Measurements from ENCODE around the gene USP48.
"Not testable (repeated sequence)": the region's sequence is repeated elsewhere in the genome, so short reads cannot be mapped to it uniquely, and the experiment has no call there.

USP48 gene

GRCh38 chr1:21770602-21771001 lies 12.3 kb downstream of the USP48 start:
- not testable (repeated sequence) for DNase-seq

DNA sequence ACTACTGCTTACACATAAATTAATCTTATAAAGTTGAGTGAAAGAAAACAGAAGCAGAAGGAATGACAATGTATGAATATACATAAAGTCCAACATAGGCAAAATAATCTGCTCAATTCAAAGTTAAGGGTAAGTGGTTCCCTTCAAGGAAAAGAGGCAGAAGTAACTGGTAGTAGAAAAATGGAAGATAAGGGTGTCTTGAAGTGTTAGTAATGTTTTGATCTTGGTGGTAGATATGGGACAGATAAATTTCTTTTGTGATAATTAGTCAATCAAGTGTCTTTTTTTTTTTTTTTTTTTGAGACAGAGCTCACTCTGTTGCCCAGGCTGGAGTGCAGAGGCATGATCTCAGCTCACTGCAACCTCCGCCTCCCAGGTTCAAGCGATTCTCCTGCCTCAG lies 12.7 kb downstream of the USP48 start:
- DNase-seq: no peak

GRCh38 chr1:21767106-21767505 lies 15.8 kb downstream of the USP48 start:
- not testable (repeated sequence) for DNase-seq

GRCh38 chr1:21766210-21766609 lies 16.7 kb downstream of the USP48 start:
- DNase-seq: no peak

DNA sequence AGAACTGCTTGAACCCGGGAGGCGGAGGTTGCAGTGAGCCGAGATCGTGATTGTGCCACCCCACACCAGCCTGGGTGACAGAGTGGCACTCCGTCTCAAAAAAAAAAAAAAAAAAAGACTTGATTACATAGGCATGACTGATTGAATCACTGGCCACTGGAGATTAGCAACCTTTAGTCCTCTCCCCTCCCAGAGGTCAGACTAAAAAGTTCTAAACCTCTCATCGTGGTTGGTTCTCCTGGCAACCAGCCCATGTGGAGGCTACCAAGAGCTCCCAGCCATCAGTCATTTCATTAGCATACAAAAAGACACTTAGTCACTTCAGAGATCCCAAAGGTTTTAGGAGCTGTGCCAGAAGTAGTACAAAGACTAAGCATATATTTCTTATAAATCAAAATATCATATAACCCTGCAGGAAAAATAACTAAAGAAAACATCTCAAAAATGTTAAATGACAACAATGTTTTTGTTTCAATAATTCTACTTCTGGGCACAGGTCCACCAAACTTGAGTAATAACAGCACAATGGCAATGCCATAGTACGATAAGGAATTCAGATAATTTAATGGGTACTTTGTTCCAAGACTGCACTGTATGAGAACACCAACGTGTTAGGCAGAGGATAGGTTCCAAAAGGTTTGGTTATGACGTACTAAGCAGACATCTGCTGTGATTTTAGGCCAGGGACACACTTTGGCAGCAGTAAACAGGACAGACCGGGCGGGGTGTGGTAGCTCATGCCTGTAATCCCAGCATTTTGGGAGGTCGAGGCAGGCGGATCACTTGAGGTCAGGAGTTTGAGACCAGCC lies 18.1 kb downstream of the USP48 start:
- no peak for DNase-seq

DNA sequence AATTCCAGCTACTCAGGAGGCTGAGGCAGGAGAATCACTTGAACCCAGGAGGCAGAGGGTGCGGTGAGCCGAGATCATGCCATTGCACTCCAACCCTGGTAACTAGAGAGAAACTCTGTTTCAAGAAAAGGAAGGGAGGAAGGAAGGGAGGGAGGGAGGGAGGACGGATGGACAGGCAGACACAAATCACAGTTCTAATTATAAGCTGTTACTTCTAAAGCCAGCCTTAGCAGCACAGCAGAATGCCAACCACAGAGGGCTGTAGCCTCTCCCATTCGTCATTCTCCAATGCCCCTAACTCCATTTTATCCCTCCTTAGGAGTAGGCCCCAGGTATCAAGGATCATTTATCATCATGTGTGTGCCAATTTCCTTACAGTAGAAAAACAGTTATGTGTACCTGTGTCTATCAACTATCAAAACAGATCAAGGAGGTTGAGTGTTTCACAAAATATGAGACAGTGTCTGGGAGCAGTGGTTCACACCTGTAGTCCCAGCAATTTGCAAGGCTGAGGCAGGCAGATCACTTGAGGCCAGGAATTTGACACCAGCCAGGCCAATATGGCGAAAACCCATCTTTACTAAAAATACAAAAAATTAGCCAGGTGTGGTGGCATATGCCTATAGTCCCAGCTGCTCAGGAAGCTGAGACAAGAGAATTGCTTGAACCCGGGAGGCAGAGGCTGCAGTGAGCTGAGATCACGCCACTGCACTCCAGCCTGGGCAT lies 19.1 kb downstream of the USP48 start:
- no peak for DNase-seq

- DNase-seq: no peak
These were observed 19.7 kb downstream of the USP48 start for GRCh38 chr1:21763236-21763635.

- DNase-seq: no peak
These were observed 20.9 kb downstream of the USP48 start for GRCh38 chr1:21762022-21762404.

DNA sequence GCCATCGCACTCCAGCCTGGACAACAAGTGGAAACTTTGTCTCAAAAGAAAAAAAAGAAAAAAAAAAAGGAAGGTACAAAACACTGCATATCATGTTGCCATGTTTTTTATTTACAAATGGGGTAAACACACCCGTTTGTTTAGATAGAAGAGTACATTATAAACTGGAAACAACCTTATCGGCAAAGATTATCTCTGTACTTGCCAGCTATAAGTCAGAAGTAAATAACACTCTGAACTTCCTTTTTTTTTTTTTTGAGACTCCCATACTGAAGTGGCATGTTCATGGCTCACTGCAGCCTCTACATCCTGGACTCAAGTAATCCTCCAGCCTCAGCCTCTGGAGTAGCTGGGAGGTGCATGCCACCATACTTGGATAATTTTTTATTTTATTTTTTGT lies 21.9 kb downstream of the USP48 start:
- no peak for DNase-seq

- DNase-seq: no peak
These were observed 23.1 kb downstream of the USP48 start for GRCh38 chr1:21759818-21760217.

- no peak for DNase-seq
These were observed 23.8 kb downstream of the USP48 start for GRCh38 chr1:21759182-21759581.

- no peak for DNase-seq
These were observed 24.3 kb downstream of the USP48 start for GRCh38 chr1:21758614-21759013.

- DNase-seq: no peak
These were observed 26.4 kb downstream of the USP48 start for GRCh38 chr1:21756393-21757089.

- no peak for DNase-seq
These were observed 27.9 kb downstream of the USP48 start for GRCh38 chr1:21755067-21755466.

GRCh38 chr1:21754583-21754982 lies 28.4 kb downstream of the USP48 start:
- no peak for DNase-seq

DNA sequence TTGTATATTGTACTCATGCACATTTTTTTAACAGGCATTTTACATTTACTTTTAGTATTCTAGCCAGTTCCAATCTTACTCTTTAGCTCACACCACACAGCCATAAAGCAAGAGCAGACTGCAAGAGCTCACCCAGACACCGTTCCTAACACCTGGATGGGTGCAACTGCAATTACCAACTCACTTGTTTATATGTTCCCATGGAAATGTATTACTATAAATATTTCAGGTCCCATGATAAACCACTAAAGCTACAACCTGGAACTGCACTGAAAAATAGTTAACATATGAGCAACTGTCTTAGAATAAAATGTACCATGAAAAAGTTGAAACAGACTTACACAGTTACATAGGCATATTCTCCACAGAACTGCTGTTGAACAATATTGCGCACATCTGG lies 30.8 kb downstream of the USP48 start:
- no peak for DNase-seq

- no peak for DNase-seq
These were observed 31.7 kb downstream of the USP48 start for GRCh38 chr1:21751281-21751680.

GRCh38 chr1:21750841-21751240 lies 32.1 kb downstream of the USP48 start:
- no peak for DNase-seq

DNA sequence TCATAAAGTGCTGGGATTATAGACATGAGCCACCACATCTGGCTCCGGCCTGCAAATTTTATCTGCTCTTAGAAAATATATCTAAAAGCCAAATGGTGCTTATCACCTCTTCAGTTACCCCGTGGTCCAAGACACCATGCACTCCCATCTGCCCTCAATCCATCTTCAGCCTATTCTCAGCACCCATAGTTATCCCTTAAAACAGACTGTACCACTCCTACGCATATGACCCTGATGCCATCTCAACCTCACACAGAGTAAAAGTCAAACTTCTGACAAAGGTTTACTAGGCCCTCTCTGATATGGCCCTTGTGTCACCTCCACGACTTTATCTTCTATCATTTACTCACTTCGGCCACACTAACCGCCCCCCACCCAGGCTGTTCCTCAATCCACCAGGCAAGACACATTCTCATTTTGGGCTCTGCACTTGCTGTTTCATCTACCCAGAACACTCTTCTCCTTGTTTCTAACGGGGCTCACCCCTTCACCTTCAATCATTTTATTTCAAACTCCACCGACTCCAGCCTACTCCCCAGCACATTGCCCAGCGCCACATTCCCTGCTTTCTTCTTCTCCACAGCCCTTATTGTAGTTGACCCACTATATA lies 33.0 kb downstream of the USP48 start:
- DNase-seq: no peak

DNA sequence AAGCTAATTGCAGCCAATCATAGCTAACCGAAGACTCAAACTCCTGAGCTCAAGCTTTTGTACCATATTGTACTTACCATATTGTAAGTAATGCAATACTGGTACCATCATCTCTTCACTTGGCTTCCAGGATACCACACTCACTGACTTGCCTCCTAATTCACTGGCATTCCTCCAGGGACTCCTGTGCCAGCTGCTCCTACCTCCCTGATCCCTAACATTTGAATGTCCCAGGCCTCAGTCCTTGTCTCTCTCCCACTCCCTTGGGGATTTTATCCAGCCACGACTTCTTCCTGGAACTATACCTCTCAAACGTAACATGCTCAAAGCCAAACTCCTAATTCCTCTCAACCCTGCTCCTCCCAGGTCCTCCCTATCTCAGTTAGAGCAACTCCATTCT lies 33.8 kb downstream of the USP48 start:
- DNase-seq: no peak

DNA sequence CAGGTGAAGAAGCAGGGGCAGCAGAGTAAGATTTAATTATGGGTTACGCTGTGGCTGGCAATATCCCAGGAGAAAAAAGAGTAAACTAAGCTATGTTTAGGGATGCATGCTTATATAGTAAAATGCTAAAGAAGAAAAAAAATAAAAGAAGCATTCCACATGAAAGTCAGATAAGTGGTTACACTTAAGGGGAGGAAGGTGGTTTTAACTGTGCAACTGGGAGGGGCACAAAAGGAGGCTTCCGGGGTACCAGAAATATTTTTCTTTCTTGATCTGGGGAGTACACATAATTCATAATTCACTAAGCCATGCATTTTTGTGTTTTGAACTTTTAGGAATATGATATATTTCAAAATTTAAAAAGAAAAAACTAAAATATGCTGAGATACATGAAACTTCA lies 39.5 kb downstream of the USP48 start:
- DNase-seq: no peak

GRCh38 chr1:21742578-21742977 lies 40.4 kb downstream of the USP48 start:
- DNase-seq: no peak

DNA sequence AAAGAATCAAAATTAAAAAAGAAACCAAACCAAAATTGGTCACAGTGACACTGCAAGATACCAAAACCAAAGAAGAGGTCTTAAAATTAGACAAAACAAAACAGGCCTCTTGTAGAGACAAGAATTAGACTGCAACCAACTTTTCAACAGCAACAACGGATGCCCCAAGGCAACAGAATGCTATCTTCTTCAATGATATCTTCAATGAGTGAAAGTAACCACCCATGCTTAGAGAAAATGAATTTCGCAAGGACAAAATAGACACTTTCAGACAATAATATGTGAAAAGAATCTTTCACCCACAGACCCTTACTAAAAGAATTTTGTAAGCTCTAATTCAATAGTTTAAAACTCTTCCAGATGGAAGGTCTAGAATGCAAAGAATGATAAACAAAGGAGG lies 41.7 kb downstream of the USP48 start:
- DNase-seq: no peak

GRCh38 chr1:21736876-21737275 lies 46.1 kb downstream of the USP48 start:
- no peak for DNase-seq

Measured in CD4-positive, alpha-beta T cell treated with Interleukin-21 for 1 hour (primary cell).